Measurements from ENCODE around the gene CFAP20.

CFAP20 gene

GRCh38 chr16:58154345-58154744, 25.2 kb upstream of the CFAP20 start:
- Histone ChIP-seq H3F3A (ENCODE audit: insufficient read depth) (no peaks in the 10 kb centered on the region), H3K27ac (ENCODE audit: low read depth, low read length) (no peak overlapping the region), H3K4me3 (ENCODE audit: insufficient read depth, low read length, poor library complexity, severe bottlenecking) (no peak overlapping the region), H3K27me3 (ENCODE audit: low read length) (no peaks in the 10 kb centered on the region), H4K20me1 (ENCODE audit: low read depth, low read length) (no peaks in the 10 kb centered on the region), H3K79me2 (ENCODE audit: insufficient read depth, low read length) (no peaks in the 10 kb centered on the region), H3K36me3 (ENCODE audit: low read length) (no peaks in the 10 kb centered on the region), H3K9me2 (replicated peaks; ENCODE audit: insufficient read depth, low read length) (no peaks in the 10 kb centered on the region), H3K4me2 (ENCODE audit: low read depth, low read length, poor library complexity, severe bottlenecking) (no peak overlapping the region), H3K9me3 (ENCODE audit: insufficient read depth, low read length) (no peaks in the 10 kb centered on the region), H3K9ac (ENCODE audit: low read length) (no peak overlapping the region), H2AFZ (ENCODE audit: low read depth, low read length, severe bottlenecking) (no peak overlapping the region)
- TF ChIP-seq CTCF (IDR thresholded peaks at IDR 0.05; ENCODE audit: insufficient read depth, low read length, poor library complexity, severe bottlenecking) (no peak), EZH2phosphoT487 (conservative IDR thresholded peaks at IDR 0.05; ENCODE audit: low read length) (no peak)

DNA sequence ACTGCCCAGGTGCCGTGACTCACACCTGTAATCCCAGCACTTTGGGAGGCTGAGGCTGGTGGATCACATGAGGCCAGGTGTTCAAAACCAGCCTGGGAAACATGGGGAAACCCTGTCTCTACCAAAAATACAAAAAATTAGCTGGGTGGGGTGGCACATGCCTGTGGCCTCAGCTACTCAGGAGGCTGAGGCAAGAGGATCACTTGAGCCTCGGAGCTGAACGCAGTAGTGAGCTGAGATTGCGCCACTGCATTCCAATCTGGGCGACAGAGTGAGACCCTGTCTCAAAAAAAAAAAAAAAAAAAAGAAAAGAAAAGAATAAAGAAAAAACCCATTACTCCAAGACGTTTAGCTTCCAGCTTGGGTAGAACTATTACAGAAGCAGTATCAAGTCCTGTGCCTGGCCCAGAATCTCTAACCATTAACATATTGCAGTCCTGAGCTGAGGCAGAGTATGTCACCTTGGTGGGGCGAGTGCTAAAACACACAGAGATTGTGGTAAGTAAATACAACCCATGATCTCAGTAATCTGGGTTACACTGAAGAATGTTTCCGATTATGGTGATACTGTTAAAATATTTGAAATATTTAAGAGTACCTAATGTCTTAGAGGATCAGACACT, 23.2 kb upstream of the CFAP20 start:
- no peaks in the 10 kb centered on the region for H3K27me3 ChIP-seq (ENCODE audit: low read length)
- H3F3A ChIP-seq (ENCODE audit: insufficient read depth): no peaks in the 10 kb centered on the region
- no peaks in the 10 kb centered on the region for H3K36me3 ChIP-seq (ENCODE audit: low read length)
- H3K9me2 ChIP-seq (replicated peaks; ENCODE audit: insufficient read depth, low read length): no peaks in the 10 kb centered on the region
- no peaks in the 10 kb centered on the region for H3K9me3 ChIP-seq (ENCODE audit: insufficient read depth, low read length)
- no peaks in the 10 kb centered on the region for H3K79me2 ChIP-seq (ENCODE audit: insufficient read depth, low read length)
- H3K9ac ChIP-seq (ENCODE audit: low read length): no peak overlapping the region
- no peak overlapping the region for H3K4me2 ChIP-seq (ENCODE audit: low read depth, low read length, poor library complexity, severe bottlenecking)
- no peak overlapping the region for H3K4me3 ChIP-seq (ENCODE audit: insufficient read depth, low read length, poor library complexity, severe bottlenecking)
- TF ChIP-seq EZH2phosphoT487 (conservative IDR thresholded peaks at IDR 0.05; ENCODE audit: low read length) (no peak), CTCF (IDR thresholded peaks at IDR 0.05; ENCODE audit: insufficient read depth, low read length, poor library complexity, severe bottlenecking) (no peak)
- no peak overlapping the region for H2AFZ ChIP-seq (ENCODE audit: low read depth, low read length, severe bottlenecking)
- H4K20me1 ChIP-seq (ENCODE audit: low read depth, low read length): no peaks in the 10 kb centered on the region
- H3K27ac ChIP-seq (ENCODE audit: low read depth, low read length): no peak overlapping the region

- TF ChIP-seq EZH2phosphoT487 (conservative IDR thresholded peaks at IDR 0.05; ENCODE audit: low read length) (no peak), CTCF (IDR thresholded peaks at IDR 0.05; ENCODE audit: insufficient read depth, low read length, poor library complexity, severe bottlenecking) (no peak)
- H3K9me3 ChIP-seq (ENCODE audit: insufficient read depth, low read length): no peaks in the 10 kb centered on the region
- H3K27me3 ChIP-seq (ENCODE audit: low read length): no peaks in the 10 kb centered on the region
- H3K9me2 ChIP-seq (replicated peaks; ENCODE audit: insufficient read depth, low read length): no peaks in the 10 kb centered on the region
- no peaks in the 10 kb centered on the region for H3K36me3 ChIP-seq (ENCODE audit: low read length)
- no peak overlapping the region for H3K4me3 ChIP-seq (ENCODE audit: insufficient read depth, low read length, poor library complexity, severe bottlenecking)
- no peaks in the 10 kb centered on the region for H3K79me2 ChIP-seq (ENCODE audit: insufficient read depth, low read length)
- no peaks in the 10 kb centered on the region for H3F3A ChIP-seq (ENCODE audit: insufficient read depth)
- no peak overlapping the region for H3K4me2 ChIP-seq (ENCODE audit: low read depth, low read length, poor library complexity, severe bottlenecking)
- H3K9ac ChIP-seq (ENCODE audit: low read length): no peak overlapping the region
- H2AFZ ChIP-seq (ENCODE audit: low read depth, low read length, severe bottlenecking): no peak overlapping the region
- H3K27ac ChIP-seq (ENCODE audit: low read depth, low read length): no peak overlapping the region
- no peaks in the 10 kb centered on the region for H4K20me1 ChIP-seq (ENCODE audit: low read depth, low read length)
Observed at GRCh38 chr16:58148526-58148925, 19.3 kb upstream of the CFAP20 start.

Data from SU-DHL-6 (cell line).